Measurements from ENCODE around the gene PLCL2.

Gene PLCL2

DNA sequence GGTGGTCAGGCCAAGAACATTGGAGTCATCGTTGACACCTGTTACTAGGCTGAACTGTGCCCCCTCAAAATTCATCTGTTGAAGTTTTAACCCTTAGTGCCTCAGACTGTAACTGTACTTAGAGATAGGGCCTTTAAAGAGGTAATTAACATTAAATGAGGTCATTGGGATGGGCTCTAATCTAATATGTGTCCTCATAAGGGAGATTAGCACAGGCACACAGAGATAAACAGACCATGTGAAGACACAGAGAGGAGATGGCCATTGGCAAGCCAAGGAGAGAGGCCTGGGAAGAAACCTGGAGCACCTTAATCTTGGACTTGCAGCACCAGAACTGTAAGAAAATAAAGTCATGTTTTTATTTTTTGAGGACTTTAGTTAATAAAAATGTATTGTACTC, 59.6 kb downstream of the PLCL2 start:
- Histone ChIP-seq H4K20me1 (ENCODE audit: insufficient read depth, low read length) (no peaks in the 10 kb centered on the region), H3K27ac (ENCODE audit: low read depth, low read length, poor library complexity, severe bottlenecking) (no peak overlapping the region), H3K36me3 (ENCODE audit: insufficient read depth, low read length) (no peaks in the 10 kb centered on the region), H3K27me3 (ENCODE audit: insufficient read depth, low read length) (no peaks in the 10 kb centered on the region), H3K9ac (ENCODE audit: low read length) (no peak overlapping the region), H3K79me2 (ENCODE audit: insufficient read depth, low read length) (peaks cover 91% of the 10 kb centered on the region), H3F3A (ENCODE audit: insufficient read depth, low read length) (no peaks in the 10 kb centered on the region), H3K4me2 (ENCODE audit: low read length) (no peak overlapping the region), H3K9me3 (ENCODE audit: low read length) (no peaks in the 10 kb centered on the region), H3K4me3 (ENCODE audit: low read depth, low read length, poor library complexity, severe bottlenecking) (no peak overlapping the region), H2AFZ (ENCODE audit: low read length) (no peak overlapping the region), H3K9me2 (ENCODE audit: low read depth, low read length) (no peaks in the 10 kb centered on the region), H3K4me1 (ENCODE audit: insufficient read depth, low read length, severe bottlenecking) (no peaks in the 10 kb centered on the region)
- TF ChIP-seq EZH2 (IDR thresholded peaks at IDR 0.05; ENCODE audit: borderline replicate concordance, low read length), result no peak
- TF ChIP-seq, protein P1, sequence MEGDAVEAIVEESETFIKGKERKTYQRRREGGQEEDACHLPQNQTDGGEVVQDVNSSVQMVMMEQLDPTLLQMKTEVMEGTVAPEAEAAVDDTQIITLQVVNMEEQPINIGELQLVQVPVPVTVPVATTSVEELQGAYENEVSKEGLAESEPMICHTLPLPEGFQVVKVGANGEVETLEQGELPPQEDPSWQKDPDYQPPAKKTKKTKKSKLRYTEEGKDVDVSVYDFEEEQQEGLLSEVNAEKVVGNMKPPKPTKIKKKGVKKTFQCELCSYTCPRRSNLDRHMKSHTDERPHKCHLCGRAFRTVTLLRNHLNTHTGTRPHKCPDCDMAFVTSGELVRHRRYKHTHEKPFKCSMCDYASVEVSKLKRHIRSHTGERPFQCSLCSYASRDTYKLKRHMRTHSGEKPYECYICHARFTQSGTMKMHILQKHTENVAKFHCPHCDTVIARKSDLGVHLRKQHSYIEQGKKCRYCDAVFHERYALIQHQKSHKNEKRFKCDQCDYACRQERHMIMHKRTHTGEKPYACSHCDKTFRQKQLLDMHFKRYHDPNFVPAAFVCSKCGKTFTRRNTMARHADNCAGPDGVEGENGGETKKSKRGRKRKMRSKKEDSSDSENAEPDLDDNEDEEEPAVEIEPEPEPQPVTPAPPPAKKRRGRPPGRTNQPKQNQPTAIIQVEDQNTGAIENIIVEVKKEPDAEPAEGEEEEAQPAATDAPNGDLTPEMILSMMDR (IDR thresholded peaks at IDR 0.05; ENCODE audit: low read length), result no peak

DNA sequence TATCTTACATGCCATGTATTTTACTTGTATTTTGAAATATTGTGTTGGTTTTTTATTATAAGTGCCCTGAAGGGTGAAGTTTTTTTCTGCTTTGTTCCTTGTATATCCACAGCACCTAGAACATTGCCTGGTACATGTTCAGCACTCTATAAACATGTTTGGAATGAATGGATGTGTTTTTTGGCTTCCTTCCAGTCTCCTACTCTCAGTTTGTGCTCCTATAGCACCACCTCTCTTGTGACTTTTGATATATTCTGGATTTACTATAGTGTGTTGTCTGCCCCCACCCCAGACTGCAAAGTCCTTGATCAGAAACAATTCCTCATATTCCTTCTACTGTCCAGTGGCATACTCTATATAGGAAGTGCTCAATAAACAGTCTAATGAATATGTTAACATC, 60.6 kb downstream of the PLCL2 start:
- H3K79me2 ChIP-seq (ENCODE audit: insufficient read depth, low read length), result peaks cover 91% of the 10 kb centered on the region
- no peak overlapping the region for H3K4me2 ChIP-seq (ENCODE audit: low read length)
- H3K4me1 ChIP-seq (ENCODE audit: insufficient read depth, low read length, severe bottlenecking), result no peaks in the 10 kb centered on the region
- H3K36me3 ChIP-seq (ENCODE audit: insufficient read depth, low read length), result no peaks in the 10 kb centered on the region
- H3K9me3 ChIP-seq (ENCODE audit: low read length), result no peaks in the 10 kb centered on the region
- TF ChIP-seq EZH2 (IDR thresholded peaks at IDR 0.05; ENCODE audit: borderline replicate concordance, low read length), result no peak
- TF ChIP-seq, protein P1 (IDR thresholded peaks at IDR 0.05; ENCODE audit: low read length), result no peak
- no peak overlapping the region for H3K4me3 ChIP-seq (ENCODE audit: low read depth, low read length, poor library complexity, severe bottlenecking)
- H3K27ac ChIP-seq (ENCODE audit: low read depth, low read length, poor library complexity, severe bottlenecking), result no peak overlapping the region
- no peaks in the 10 kb centered on the region for H3K9me2 ChIP-seq (ENCODE audit: low read depth, low read length)
- H4K20me1 ChIP-seq (ENCODE audit: insufficient read depth, low read length), result no peaks in the 10 kb centered on the region
- H3F3A ChIP-seq (ENCODE audit: insufficient read depth, low read length), result no peaks in the 10 kb centered on the region
- H3K9ac ChIP-seq (ENCODE audit: low read length), result no peak overlapping the region
- no peaks in the 10 kb centered on the region for H3K27me3 ChIP-seq (ENCODE audit: insufficient read depth, low read length)
- no peak overlapping the region for H2AFZ ChIP-seq (ENCODE audit: low read length)

DNA sequence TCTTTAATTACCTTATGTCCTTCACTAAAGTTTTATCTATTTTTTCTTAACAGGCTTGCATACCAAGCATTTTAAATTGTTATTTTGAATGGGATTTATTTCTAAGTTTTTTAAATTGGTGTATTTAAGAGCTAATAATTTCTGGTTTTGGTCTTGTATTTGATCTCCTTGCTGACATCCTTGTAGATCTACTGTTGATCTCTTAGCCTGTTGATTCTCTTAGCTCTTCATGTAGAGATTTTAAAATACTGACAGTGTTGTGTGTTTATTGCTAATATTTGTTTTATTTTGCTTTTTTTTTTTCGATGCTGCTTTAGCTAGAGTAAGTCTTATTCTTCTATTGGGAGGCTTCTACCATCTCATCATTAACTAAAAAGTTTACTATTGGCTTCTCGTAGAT, 65.5 kb downstream of the PLCL2 start:
- H3K9me3 ChIP-seq (ENCODE audit: low read length), result peaks cover 4% of the 10 kb centered on the region
- no peak overlapping the region for H3K9ac ChIP-seq (ENCODE audit: low read length)
- TF ChIP-seq EZH2 (IDR thresholded peaks at IDR 0.05; ENCODE audit: borderline replicate concordance, low read length), result no peak
- TF ChIP-seq, protein P1 (IDR thresholded peaks at IDR 0.05; ENCODE audit: low read length), result no peak
- no peak overlapping the region for H3K4me3 ChIP-seq (ENCODE audit: low read depth, low read length, poor library complexity, severe bottlenecking)
- no peaks in the 10 kb centered on the region for H3F3A ChIP-seq (ENCODE audit: insufficient read depth, low read length)
- peaks cover 81% of the 10 kb centered on the region for H3K79me2 ChIP-seq (ENCODE audit: insufficient read depth, low read length)
- H3K36me3 ChIP-seq (ENCODE audit: insufficient read depth, low read length), result no peaks in the 10 kb centered on the region
- H2AFZ ChIP-seq (ENCODE audit: low read length), result no peak overlapping the region
- no peaks in the 10 kb centered on the region for H3K9me2 ChIP-seq (ENCODE audit: low read depth, low read length)
- H3K27ac ChIP-seq (ENCODE audit: low read depth, low read length, poor library complexity, severe bottlenecking), result no peak overlapping the region
- no peak overlapping the region for H3K4me2 ChIP-seq (ENCODE audit: low read length)
- H3K4me1 ChIP-seq (ENCODE audit: insufficient read depth, low read length, severe bottlenecking), result no peaks in the 10 kb centered on the region
- no peaks in the 10 kb centered on the region for H3K27me3 ChIP-seq (ENCODE audit: insufficient read depth, low read length)
- no peaks in the 10 kb centered on the region for H4K20me1 ChIP-seq (ENCODE audit: insufficient read depth, low read length)

All from OCI-LY1 (cell line).